ENCODE data around the gene NOX5. TPM values are rescaled to one million over a fixed set of nuclear protein-coding genes. Genes with fewer than 3 reads are reported as not detected.

The NOX5 gene
- total RNA-seq, 1 donor from 2014 or later, result 0.06 TPM

- DNase-seq (ENCODE audit: low read depth), result no peak
- H3K4me3 ChIP-seq (ENCODE audit: low read depth, low read length), result no peak overlapping the region
- TF ChIP-seq, protein P1, sequence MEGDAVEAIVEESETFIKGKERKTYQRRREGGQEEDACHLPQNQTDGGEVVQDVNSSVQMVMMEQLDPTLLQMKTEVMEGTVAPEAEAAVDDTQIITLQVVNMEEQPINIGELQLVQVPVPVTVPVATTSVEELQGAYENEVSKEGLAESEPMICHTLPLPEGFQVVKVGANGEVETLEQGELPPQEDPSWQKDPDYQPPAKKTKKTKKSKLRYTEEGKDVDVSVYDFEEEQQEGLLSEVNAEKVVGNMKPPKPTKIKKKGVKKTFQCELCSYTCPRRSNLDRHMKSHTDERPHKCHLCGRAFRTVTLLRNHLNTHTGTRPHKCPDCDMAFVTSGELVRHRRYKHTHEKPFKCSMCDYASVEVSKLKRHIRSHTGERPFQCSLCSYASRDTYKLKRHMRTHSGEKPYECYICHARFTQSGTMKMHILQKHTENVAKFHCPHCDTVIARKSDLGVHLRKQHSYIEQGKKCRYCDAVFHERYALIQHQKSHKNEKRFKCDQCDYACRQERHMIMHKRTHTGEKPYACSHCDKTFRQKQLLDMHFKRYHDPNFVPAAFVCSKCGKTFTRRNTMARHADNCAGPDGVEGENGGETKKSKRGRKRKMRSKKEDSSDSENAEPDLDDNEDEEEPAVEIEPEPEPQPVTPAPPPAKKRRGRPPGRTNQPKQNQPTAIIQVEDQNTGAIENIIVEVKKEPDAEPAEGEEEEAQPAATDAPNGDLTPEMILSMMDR (conservative IDR thresholded peaks at IDR 0.05; ENCODE audit: low read depth, low read length), result no peak
These were observed 22.3 kb downstream of the NOX5 start for GRCh38 chr15:69036826-69037225.

DNA sequence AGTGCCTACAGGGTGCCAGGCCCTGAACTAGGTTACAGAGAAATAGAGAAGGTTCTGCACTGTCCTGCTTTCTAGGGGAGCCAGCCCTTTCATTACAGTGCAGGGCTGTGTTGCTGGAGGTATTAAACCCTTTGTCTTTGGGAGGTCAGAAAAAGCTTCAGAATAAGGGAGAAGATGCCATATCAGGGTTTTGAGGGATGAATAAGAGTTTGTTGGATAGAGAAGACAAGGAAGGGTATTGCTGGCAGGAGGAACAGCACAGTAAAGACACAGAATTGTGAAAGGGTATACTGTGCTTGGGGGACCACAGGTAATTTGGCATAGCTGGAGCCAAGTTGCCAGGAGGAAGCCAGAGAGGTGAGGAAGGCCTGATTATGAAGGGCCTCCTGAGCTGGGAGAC is 23.0 kb downstream of the NOX5 start:
- DNase-seq (ENCODE audit: low read depth), result no peak
- TF ChIP-seq, protein P1 (conservative IDR thresholded peaks at IDR 0.05; ENCODE audit: low read depth, low read length), result no peak
- H3K4me3 ChIP-seq (ENCODE audit: low read depth, low read length), result no peak overlapping the region

GRCh38 chr15:69037977-69038376 is 23.5 kb downstream of the NOX5 start:
- DNase-seq (ENCODE audit: low read depth), result no peak
- H3K4me3 ChIP-seq (ENCODE audit: low read depth, low read length), result no peak overlapping the region
- TF ChIP-seq, protein P1 (conservative IDR thresholded peaks at IDR 0.05; ENCODE audit: low read depth, low read length), result no peak

GRCh38 chr15:69038508-69038907 is 24.0 kb downstream of the NOX5 start:
- no peak for DNase-seq (ENCODE audit: low read depth)
- H3K4me3 ChIP-seq (ENCODE audit: low read depth, low read length), result no peak overlapping the region
- TF ChIP-seq, protein P1 (conservative IDR thresholded peaks at IDR 0.05; ENCODE audit: low read depth, low read length), result no peak

DNA sequence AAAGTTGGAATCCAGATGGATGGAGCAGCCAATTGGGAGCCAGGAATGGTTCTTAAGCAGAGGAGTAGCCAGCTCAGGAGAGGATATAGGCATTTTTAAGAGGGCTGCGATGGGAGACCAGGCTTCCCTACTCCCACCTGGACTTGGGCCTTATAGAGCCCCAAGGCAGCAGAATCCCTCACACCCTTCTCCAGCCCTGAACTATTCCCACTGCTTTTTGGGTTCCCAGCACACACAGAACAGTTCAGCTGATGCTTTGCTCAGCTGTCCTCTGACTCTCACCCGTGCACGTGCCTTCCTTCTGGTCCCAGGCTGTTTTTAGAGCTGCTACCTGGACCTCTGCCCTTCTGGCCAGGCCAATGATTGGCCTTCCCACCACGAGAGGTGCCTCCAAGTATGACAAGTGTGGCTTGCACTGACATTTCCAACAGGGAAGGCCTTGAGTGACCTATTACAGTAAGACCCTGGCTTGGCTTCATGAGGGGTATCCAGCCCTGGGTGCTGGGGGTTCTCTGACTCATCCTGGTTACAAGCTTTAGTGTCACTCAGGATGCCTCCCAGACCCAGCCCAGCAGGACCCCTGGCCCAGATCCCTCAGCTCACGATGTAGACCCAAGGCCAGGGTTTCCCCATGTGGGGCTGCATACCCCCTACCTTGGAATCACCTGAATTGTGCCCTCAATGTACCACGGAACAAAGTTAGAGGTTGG is 25.2 kb downstream of the NOX5 start:
- DNase-seq (ENCODE audit: low read depth), result no peak
- TF ChIP-seq, protein P1 (conservative IDR thresholded peaks at IDR 0.05; ENCODE audit: low read depth, low read length), result no peak
- no peak overlapping the region for H3K4me3 ChIP-seq (ENCODE audit: low read depth, low read length)

DNA sequence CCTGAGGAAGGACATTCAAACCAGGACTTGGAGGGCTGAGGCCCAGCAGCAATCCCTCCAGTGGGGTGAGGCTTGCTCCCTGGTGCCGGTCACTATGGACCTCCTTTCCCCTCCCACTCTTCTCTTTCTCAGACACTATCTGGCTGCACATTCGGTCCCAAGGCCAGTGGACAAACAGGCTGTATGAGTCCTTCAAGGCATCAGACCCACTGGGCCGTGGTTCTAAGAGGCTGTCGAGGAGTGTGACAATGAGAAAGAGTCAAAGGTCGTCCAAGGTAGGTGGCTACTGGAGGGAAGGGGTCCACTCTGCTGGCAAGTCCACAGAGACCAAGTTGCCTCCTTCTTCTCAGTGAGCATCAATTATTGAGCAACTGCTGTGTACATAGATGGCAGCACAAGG is 28.0 kb downstream of the NOX5 start:
- TF ChIP-seq, protein P1 (conservative IDR thresholded peaks at IDR 0.05; ENCODE audit: low read depth, low read length), result no peak
- H3K4me3 ChIP-seq (ENCODE audit: low read depth, low read length), result no peak overlapping the region
- DNase-seq (ENCODE audit: low read depth), result no peak

DNA sequence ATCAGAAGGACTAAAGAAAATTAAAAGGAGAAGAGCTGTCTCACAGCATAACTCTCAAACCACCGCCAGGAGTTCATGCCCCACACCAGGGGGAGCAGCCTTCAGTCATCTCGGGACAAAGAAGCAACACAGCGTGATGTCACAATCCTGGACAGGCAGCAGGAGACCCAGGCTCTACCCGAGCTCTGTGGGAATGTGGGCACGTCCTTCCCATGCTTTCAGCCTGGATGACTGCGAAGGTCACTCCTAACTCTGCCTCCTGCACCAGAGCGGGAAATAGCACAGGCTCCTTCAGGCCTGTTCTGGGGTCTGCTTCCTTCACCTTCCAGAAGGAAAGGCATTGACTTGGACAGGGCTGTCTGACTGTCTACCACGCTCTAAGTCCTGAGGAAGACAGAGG is 31.3 kb downstream of the NOX5 start:
- no peak for DNase-seq (ENCODE audit: low read depth)
- no peak overlapping the region for H3K4me3 ChIP-seq (ENCODE audit: low read depth, low read length)
- TF ChIP-seq, protein P1 (conservative IDR thresholded peaks at IDR 0.05; ENCODE audit: low read depth, low read length), result no peak
